ENCODE measurements around the gene TOR2A. TPM values are rescaled to one million over a fixed set of nuclear protein-coding genes. Genes with fewer than 3 reads are reported as not detected.

Gene TOR2A
- total and polyA plus RNA-seq, 9 of the 15 experiments (the other 6 are each of a cell fraction or from before 2014, with no cell fraction given), result 0.80 to 25.9 (median 11.1) TPM

DNA sequence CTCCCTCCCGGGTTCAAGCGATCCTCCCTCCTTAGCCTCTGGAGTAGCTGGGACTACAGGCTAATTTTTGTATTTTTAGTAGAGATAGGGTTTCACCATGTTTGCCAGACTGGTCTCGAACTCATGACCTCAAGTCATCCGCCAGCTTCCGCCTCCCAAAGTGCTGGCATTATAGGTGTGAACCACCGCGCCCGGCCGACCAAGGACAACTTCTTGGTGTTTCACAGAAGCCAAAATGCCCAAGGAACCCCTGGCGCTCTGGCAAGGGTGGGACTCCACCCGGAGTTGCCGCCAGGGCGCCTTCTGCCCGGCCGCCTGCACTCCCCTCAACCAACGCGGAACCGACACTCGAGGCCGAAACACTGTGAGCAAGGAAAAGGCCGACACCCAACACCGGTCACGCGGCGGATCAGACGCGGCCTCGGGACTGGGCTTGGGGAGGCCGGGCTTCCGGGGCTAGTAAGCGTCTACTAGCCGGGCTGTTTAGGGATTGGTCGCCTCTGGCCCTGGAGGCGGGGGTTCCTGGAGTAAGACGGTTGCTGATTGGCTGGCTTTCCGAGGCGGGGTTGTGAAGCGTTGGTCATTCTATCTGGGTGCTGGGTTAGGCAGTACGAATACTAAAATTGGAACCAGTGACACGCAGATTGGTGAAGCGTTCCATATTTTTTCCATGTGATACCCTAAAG is 36.0 kb downstream of the TOR2A start (continued):
- TF ChIP-seq, protein P1, sequence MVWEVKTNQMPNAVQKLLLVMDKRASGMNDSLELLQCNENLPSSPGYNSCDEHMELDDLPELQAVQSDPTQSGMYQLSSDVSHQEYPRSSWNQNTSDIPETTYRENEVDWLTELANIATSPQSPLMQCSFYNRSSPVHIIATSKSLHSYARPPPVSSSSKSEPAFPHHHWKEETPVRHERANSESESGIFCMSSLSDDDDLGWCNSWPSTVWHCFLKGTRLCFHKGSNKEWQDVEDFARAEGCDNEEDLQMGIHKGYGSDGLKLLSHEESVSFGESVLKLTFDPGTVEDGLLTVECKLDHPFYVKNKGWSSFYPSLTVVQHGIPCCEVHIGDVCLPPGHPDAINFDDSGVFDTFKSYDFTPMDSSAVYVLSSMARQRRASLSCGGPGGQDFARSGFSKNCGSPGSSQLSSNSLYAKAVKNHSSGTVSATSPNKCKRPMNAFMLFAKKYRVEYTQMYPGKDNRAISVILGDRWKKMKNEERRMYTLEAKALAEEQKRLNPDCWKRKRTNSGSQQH (CRISPR knock-in tag; IDR thresholded peaks at IDR 0.05), result peak; percentile 36; the same call in 1 of the 2 replicates
- TF ChIP-seq SMAD3 (CRISPR knock-in tag; conservative IDR thresholded peaks at IDR 0.05) (peak; percentile 50; the same call in 1 of the 2 replicates), RBM22 (IDR thresholded peaks at IDR 0.05; ENCODE audit: low read depth, low read length, poor library complexity, severe bottlenecking) (peak; percentile 21), GATAD2B (IDR thresholded peaks at IDR 0.05; ENCODE audit: borderline replicate concordance) (0 out of 2 replicates have a peak, but pooled peaks have one; percentile 13), E2F3 (CRISPR knock-in tag; IDR thresholded peaks at IDR 0.05) (peak; percentile 83), BCLAF1 (IDR thresholded peaks at IDR 0.05; ENCODE audit: borderline replicate concordance in 1 of 2, control insufficient read depth in 1 of 2, low read depth in 2 of 2, low read length in 1 of 2) (0 out of 4 replicates have a peak, but pooled peaks of 1 of the 2 experiments have one; percentile 27), RFX1 (IDR thresholded peaks at IDR 0.05) (no peak), KDM5B (IDR thresholded peaks at IDR 0.05; ENCODE audit: insufficient replicate concordance, low read depth, low read length) (peak; percentile 89), ZFX (CRISPR knock-in tag; IDR thresholded peaks at IDR 0.05) (peak; percentile 99), MIER1 (IDR thresholded peaks at IDR 0.05; ENCODE audit: low read depth) (0 out of 2 replicates have a peak, but pooled peaks have one; percentile 40), ZNF175 (CRISPR knock-in tag; IDR thresholded peaks at IDR 0.05; ENCODE audit: low read depth) (peak; percentile 91), NRF1 (conservative IDR thresholded peaks at IDR 0.05 in 1 of 2, IDR thresholded peaks at IDR 0.05 in 1 of 2) (peak in 1 of 2 experiments; percentile 32; a peak in 3 of 4 replicates), ZBTB1 (CRISPR knock-in tag; IDR thresholded peaks at IDR 0.05; ENCODE audit: borderline replicate concordance, low read depth) (peak; percentile 77; the same call in 1 of the 2 replicates), SMC3 (conservative IDR thresholded peaks at IDR 0.05; ENCODE audit: insufficient read depth, low read depth, low read length) (no peak)
- TF ChIP-seq, protein P2, sequence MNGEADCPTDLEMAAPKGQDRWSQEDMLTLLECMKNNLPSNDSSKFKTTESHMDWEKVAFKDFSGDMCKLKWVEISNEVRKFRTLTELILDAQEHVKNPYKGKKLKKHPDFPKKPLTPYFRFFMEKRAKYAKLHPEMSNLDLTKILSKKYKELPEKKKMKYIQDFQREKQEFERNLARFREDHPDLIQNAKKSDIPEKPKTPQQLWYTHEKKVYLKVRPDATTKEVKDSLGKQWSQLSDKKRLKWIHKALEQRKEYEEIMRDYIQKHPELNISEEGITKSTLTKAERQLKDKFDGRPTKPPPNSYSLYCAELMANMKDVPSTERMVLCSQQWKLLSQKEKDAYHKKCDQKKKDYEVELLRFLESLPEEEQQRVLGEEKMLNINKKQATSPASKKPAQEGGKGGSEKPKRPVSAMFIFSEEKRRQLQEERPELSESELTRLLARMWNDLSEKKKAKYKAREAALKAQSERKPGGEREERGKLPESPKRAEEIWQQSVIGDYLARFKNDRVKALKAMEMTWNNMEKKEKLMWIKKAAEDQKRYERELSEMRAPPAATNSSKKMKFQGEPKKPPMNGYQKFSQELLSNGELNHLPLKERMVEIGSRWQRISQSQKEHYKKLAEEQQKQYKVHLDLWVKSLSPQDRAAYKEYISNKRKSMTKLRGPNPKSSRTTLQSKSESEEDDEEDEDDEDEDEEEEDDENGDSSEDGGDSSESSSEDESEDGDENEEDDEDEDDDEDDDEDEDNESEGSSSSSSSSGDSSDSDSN (IDR thresholded peaks at IDR 0.05; ENCODE audit: borderline replicate concordance in 1 of 2, low read depth in 2 of 2, low read length in 2 of 2), result peak in 1 of 2 experiments; percentile 82; a peak in 2 of 4 replicates
- TF ChIP-seq, protein P3, sequence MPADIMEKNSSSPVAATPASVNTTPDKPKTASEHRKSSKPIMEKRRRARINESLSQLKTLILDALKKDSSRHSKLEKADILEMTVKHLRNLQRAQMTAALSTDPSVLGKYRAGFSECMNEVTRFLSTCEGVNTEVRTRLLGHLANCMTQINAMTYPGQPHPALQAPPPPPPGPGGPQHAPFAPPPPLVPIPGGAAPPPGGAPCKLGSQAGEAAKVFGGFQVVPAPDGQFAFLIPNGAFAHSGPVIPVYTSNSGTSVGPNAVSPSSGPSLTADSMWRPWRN (IDR thresholded peaks at IDR 0.05; ENCODE audit: low read depth), result peak; percentile 33; the same call in 1 of the 2 replicates
